Neural crest cell (in vitro differentiated cells): ENCODE measurements around the gene ME2. TPM values are rescaled to one million over a fixed set of nuclear protein-coding genes. Genes with fewer than 3 reads are reported as not detected.

ENCODE experiments used
- DNase-seq: peaks from one replicate; pipeline ENCODE4 v3.0.0; 2021; ENCODE audit warnings: low read depth, mixed read lengths, low spot score
- H3K27ac Mint-ChIP-seq: one replicate; pipeline ENCODE4 v1.8.0; 2021; ENCODE audit warnings: mild to moderate bottlenecking, mixed read lengths; ENCODE audit not compliant: unreplicated experiment
- H3K27me3 Mint-ChIP-seq: 2 replicates; pipeline ENCODE4 v1.8.0; 2021; ENCODE audit warnings: low read depth, mild to moderate bottlenecking, mixed read lengths
- H3K36me3 Mint-ChIP-seq: 2 replicates; pipeline ENCODE4 v1.8.0; 2021; ENCODE audit warnings: low read depth, mild to moderate bottlenecking, mixed read lengths
- H3K4me1 Mint-ChIP-seq: 2 replicates; pipeline ENCODE4 v1.8.0; 2021; ENCODE audit warnings: mixed read lengths
- H3K4me3 Mint-ChIP-seq: one replicate; pipeline ENCODE4 v1.8.0; 2021; ENCODE audit warnings: mild to moderate bottlenecking, mixed read lengths
- H3K9me3 Mint-ChIP-seq: 2 replicates; pipeline ENCODE4 v1.8.0; 2021; ENCODE audit warnings: mixed read lengths
- CTCF ChIP-seq: fragments of 200-600 bp; sonication (generic); conservative IDR thresholded peaks from 2 replicates; pipeline ENCODE4 v1.5.0; 2021; ENCODE audit warnings: antibody characterized with exemption, mild to moderate bottlenecking
- total RNA-seq: library from RNA; stranded (reverse); gene quantifications from 2 replicates; pipeline ENCODE4 v1.2.1, GENCODE V29; 2021

Gene ME2
- total RNA-seq, 1 donor from 2014 or later = 55.8 TPM

- Mint-ChIP-seq H3K36me3 (no peaks in the 10 kb centered on the region), H3K9me3 (no peaks in the 10 kb centered on the region), H3K27me3 (no peaks in the 10 kb centered on the region), H3K4me3 (no peak overlapping the region), H3K27ac (no peak overlapping the region), H3K4me1 (peaks cover 7% of the 10 kb centered on the region)
- DNase-seq = no peak
- TF ChIP-seq CTCF = no peak
Measured at GRCh38 chr18:50839341-50839740, 39.6 kb upstream of the ME2 start.

GRCh38 chr18:50839996-50840395 lies 38.9 kb upstream of the ME2 start:
- Mint-ChIP-seq H3K36me3 (no peaks in the 10 kb centered on the region), H3K27ac (no peak overlapping the region), H3K27me3 (no peaks in the 10 kb centered on the region), H3K4me3 (no peak overlapping the region), H3K4me1 (peaks cover 7% of the 10 kb centered on the region), H3K9me3 (no peaks in the 10 kb centered on the region)
- no peak for DNase-seq
- no peak for TF ChIP-seq CTCF

GRCh38 chr18:50842846-50843245 lies 36.1 kb upstream of the ME2 start:
- H3K36me3 Mint-ChIP-seq = no peaks in the 10 kb centered on the region
- no peaks in the 10 kb centered on the region for H3K9me3 Mint-ChIP-seq

GRCh38 chr18:50844554-50844953 lies 34.4 kb upstream of the ME2 start:
- H3K36me3 Mint-ChIP-seq = no peaks in the 10 kb centered on the region
- no peak overlapping the region for H3K4me3 Mint-ChIP-seq
- peaks cover 7% of the 10 kb centered on the region for H3K4me1 Mint-ChIP-seq
- H3K27ac Mint-ChIP-seq = no peak overlapping the region
- TF ChIP-seq CTCF = no peak
- DNase-seq = no peak
- no peaks in the 10 kb centered on the region for H3K9me3 Mint-ChIP-seq
- no peaks in the 10 kb centered on the region for H3K27me3 Mint-ChIP-seq

More at GRCh38 chr18:50842846-50843245, 36.1 kb upstream of the ME2 start:
- Mint-ChIP-seq H3K4me1 (peaks cover 7% of the 10 kb centered on the region), H3K27ac (no peak overlapping the region), H3K27me3 (no peaks in the 10 kb centered on the region), H3K4me3 (no peak overlapping the region)
- DNase-seq = no peak
- no peak for TF ChIP-seq CTCF

GRCh38 chr18:50844960-50845359 lies 34.0 kb upstream of the ME2 start:
- Mint-ChIP-seq H3K4me1 (peaks cover 5% of the 10 kb centered on the region), H3K27me3 (no peaks in the 10 kb centered on the region), H3K27ac (no peak overlapping the region), H3K36me3 (no peaks in the 10 kb centered on the region), H3K4me3 (no peak overlapping the region), H3K9me3 (no peaks in the 10 kb centered on the region)
- TF ChIP-seq CTCF = no peak
- no peak for DNase-seq

GRCh38 chr18:50847192-50847591 lies 31.7 kb upstream of the ME2 start:
- Mint-ChIP-seq H3K4me3 (no peak overlapping the region), H3K9me3 (no peaks in the 10 kb centered on the region)
- no peak for TF ChIP-seq CTCF

More at GRCh38 chr18:50847192-50847591, 31.7 kb upstream of the ME2 start:
- no peak overlapping the region for H3K27ac Mint-ChIP-seq
- H3K4me1 Mint-ChIP-seq = no peaks in the 10 kb centered on the region
- no peak for DNase-seq
- H3K27me3 Mint-ChIP-seq = no peaks in the 10 kb centered on the region
- H3K36me3 Mint-ChIP-seq = no peaks in the 10 kb centered on the region
